NOMO-1 (cell line): ENCODE results near the gene ROR1.
"Not testable (repeated sequence)": the region's sequence is repeated elsewhere in the genome, so short reads cannot be mapped to it uniquely, and the experiment has no call there.

Source experiments
- DNase-seq, 2 experiments: peaks; one replicate each; lab custom pipeline; 2025; ENCODE audit not compliant: unreplicated experiment in 2 of 2; lab: John Stamatoyannopoulos, UW

The ROR1 gene

GRCh38 chr1:64073705-64074104 is 299.9 kb downstream of the ROR1 start:
- DNase-seq, result no peak

DNA sequence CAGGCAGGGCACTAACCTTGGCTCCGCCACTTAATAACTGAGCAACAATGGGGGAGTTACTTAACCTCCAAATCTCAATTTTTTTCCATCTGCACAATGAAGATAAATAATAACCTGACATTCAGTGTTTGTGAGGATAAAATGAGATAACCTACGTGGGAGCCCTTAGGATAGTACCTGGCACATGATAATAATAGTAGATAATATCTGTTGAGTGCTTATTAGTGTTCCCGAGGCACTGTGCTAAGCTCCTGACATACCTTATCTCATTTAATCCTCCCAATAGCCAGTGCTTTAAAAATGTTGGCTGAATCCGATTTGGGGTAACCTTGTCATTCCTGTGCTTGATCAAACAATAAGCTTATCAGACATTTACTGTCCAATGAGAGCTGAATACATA is 300.9 kb downstream of the ROR1 start:
- DNase-seq, result no peak

DNA sequence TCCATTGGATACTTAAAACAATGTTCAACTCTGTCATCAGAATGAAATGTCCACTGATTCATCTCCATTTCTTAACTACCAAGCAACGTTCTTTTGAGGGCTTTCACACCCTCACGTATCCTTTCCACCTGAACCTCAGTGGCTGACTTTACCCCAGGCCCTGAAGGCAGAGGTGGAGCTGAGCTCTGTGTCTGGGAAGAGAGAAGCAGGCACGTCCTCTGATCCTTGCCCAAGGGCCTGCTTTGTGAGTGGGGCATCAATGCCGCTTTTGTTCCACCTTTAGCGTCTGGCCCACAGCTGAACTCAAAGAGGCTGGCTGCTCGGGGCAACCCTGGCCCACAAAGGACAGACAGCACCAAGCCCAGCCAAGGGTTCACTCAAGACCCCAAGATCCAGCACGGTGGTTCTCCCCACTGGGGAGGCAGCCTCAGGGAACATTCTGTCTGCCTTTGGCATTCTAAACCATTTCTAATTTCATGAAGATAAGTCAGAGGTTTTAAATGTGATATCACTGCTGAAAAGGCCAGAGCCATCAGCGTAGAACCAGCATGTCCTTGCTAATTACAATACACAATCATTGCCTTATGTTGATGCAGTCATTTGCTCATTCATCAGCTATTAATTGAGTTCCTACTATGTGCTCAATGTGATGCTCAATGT is 303.6 kb downstream of the ROR1 start:
- no peak for DNase-seq

DNA sequence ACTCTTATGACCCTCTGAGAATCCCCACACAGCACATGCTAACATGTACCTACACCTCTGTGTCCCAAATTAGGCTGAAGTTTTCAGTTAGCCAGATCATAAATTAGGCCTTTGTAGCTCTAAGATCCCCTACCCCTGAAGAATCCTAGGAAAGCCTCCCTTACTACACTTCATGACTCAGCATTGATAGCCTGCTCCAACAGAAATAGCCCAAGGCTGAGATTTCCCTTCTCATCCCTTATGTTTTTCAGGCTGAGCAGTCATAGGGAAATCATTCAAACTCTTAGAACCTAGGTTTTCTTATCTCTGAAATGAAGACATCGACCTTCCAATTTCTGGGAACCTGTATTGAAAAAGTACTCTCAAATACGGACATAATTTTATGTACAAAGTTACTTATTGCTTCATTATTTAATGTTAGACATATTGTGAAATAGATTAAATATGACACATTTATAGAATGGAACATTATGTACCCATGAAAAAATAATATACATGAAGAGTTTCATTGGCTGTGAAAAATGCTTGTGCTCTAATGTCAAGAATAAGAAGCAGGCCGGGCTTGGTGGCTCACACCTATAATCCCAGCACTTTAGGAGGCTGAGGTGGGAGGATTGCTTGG is 307.2 kb downstream of the ROR1 start:
- no peak for DNase-seq

- no peak for DNase-seq
Measured at GRCh38 chr1:64082459-64082858, 308.6 kb downstream of the ROR1 start.

DNA sequence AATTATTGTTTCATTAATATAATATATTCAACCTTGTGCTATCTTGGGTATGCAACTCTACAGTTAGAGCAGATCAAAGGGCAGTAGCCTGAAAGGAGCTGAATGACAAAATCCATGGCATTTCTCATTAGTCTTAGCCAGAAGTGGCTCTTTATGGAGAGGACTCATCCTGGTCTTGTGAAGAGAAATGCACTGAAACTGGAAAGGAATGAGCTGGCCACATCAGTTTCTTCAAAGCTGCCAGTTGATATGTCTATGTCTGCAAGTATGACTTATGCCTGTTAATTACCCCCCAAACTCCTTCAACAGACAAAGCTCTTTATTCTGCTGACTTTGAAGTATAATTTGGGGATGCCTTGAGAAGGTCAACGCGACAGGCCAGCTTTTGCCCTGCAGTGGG is 310.6 kb downstream of the ROR1 start:
- no peak for DNase-seq

DNA sequence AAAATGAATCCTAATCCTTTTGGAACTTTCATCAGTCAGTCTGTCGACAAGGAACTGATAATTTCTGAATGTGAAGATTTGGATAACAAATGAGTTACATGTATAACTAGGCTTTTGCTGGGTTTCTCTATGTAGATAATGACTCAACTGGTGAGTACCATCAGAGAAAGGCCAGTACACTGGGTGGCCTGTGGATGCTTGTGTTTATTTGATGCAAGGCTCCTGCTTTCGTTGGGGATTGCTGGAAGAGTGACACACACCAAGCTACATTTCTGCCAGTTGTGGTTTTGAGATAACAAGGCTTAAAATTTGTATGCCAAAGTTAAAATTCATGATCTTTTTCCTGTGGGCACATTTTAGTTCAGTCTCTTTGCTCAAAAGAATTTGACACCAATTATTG is 314.0 kb downstream of the ROR1 start:
- DNase-seq, result no peak

DNA sequence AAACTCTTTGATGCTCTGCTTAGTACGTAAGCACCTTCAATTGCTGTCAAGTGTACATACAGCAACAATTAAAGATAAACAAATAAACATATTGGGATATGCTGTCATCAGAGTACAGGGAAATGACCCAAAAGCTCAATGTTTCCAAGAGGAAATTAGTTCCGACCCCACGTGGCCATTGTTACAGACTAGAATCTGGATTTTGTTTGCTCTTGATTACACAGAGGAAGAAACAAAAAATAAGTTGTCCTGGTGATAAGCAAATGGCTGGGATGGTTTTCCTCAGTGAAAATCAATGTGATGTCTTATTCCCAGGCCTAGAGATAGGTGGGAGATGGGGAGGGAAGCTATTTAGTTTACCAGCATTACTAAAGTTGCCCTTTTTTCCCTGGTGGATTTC is 316.6 kb downstream of the ROR1 start:
- DNase-seq, result no peak

DNA sequence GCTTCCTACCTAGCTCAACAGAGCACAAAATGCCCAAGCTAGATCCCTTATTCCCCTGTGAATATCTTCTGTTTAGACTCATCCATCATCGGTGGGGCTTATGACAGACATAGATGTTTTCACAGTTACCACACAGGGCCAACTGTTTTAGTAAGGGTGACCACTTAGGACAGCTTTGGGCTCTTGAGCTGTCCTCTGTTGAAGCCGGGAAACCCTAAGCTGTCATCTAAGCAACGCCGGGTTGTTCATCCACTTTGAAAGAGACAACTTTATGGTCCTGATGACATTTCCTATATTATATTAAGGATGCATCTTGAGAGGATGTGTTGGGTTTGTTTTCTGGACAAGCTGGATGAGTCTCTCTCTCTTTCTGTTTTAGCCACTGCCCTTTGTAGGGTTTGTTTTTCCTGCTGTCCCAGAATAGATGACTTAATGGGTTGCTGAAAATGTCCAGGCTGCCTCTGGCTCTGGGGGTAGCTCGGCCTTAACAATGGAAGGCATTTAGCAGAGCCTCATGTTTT is 319.1 kb downstream of the ROR1 start:
- DNase-seq, result no peak

GRCh38 chr1:64093941-64094340 is 320.1 kb downstream of the ROR1 start:
- DNase-seq, result no peak

GRCh38 chr1:64095832-64096231 is 322.0 kb downstream of the ROR1 start:
- DNase-seq, result no peak

- DNase-seq, result no peak
Measured at GRCh38 chr1:64097859-64098258, 324.0 kb downstream of the ROR1 start.

- DNase-seq, result no peak
Measured at GRCh38 chr1:64098436-64098835, 324.6 kb downstream of the ROR1 start.

GRCh38 chr1:64098846-64099582 is 325.2 kb downstream of the ROR1 start:
- no peak for DNase-seq

DNA sequence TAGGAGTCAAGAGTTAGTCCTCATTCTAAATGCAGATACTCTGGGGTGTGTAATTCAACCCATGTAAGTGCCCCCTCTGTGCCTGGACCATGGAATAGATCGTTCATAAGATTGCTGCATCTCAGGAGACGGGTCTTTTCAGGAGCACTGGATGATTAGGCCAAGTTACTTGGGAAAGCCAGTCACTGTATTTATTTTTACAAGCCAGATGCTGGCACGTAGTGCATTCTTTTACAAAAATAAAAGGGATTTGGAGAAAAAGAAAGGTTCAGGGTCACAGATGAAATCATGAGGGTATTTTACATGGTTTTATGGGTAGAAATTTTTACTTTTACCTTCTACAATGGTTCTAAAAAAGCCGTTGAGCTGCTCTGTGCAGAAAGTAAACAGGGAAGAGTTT is 327.0 kb downstream of the ROR1 start:
- no peak for DNase-seq

GRCh38 chr1:64104585-64104984 is 330.8 kb downstream of the ROR1 start:
- DNase-seq, result not testable (repeated sequence)

- DNase-seq, result no peak
Measured at GRCh38 chr1:64107118-64107519, 333.3 kb downstream of the ROR1 start.

- DNase-seq, result no peak
Measured at GRCh38 chr1:64107632-64108031, 333.8 kb downstream of the ROR1 start.

DNA sequence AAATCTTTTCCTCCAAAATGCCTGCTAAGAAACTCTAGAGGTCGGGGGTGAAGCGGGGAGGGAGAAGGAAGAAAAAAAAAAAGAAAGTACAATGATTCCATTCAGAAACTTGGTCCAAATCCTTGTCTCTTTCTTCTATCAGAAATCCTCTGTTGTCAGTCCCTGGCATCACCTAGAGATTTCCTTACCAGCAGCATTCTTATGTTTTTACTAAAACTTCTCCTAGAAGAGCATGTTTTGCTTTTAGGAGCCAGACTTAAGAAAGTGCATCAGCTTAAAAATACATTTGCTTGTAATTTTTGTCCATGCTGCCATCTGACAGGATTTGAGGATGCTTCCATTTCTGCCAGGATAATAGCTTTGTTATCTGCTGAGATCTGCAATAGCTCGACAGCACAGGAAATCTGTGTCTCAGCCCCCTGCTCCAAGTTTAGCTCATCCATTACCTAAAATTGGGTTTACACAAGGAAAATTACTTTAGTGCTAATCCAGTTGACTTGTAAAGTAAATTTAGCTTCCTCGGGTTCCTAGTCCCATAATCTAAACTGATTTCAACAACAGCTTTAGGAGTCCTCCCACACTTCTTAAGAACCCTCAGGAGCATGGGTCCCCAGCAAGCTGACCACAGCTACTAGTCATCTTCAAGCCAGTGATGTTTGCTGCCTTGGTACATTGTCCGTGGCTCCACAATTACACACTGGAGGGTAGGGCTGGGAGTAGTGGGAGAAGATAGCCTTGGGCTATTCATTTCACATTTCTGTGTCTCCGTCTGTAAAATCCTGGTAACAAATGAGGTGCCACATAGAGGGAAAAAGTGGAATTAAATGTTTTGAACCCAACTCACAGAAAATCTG is 337.3 kb downstream of the ROR1 start:
- DNase-seq, result no peak

- no peak for DNase-seq
Measured at GRCh38 chr1:64111787-64112186, 338.0 kb downstream of the ROR1 start.

- DNase-seq, result no peak
Measured at GRCh38 chr1:64112281-64112680, 338.5 kb downstream of the ROR1 start.
